Stimulated activated naive CD8-positive, alpha-beta T cell treated with anti-CD3 and anti-CD28 coated beads, Interleukin-15, Interleukin-2, amounts not matched to agents 100 ng/mL and 50 ng/mL, for 24 hours (primary cell): ENCODE measurements around the gene ARHGAP12.

Experiments
- H3K27ac Mint-ChIP-seq: one replicate; pipeline ENCODE4 v1.8.0; 2021; ENCODE audit warnings: mild to moderate bottlenecking, mixed read lengths
- H3K27me3 Mint-ChIP-seq: one replicate; pipeline ENCODE4 v1.8.0; 2021; ENCODE audit warnings: mixed read lengths
- H3K36me3 Mint-ChIP-seq: one replicate; pipeline ENCODE4 v1.8.0; 2021; ENCODE audit warnings: low read depth, mixed read lengths
- H3K4me1 Mint-ChIP-seq: one replicate; pipeline ENCODE4 v1.8.0; 2021; ENCODE audit warnings: low read depth, mixed read lengths
- H3K4me3 Mint-ChIP-seq: one replicate; pipeline ENCODE4 v1.8.0; 2021; ENCODE audit warnings: mild to moderate bottlenecking, mixed read lengths
- H3K9me3 Mint-ChIP-seq: one replicate; pipeline ENCODE4 v1.8.0; 2021; ENCODE audit warnings: mixed read lengths

The ARHGAP12 gene

DNA sequence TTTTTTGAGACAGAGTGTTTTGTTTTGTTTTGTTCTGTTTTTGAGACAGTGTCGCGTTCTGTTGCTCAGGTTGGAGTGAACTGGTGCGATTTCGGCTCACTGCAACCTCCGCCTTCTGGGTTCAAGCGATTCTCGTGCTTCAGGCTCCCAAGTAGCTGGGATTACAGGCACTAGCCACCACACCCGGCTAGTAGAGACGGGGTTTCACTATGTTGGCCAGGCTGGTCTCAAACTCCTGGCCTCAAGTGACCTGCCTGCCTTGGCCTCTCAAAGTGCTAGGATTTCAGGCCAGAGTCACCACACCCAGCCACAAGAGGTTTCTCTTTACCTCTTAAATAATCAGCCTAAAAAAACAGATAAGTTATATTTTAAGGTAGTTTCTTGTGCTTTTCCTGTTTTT, 8.7 kb upstream of the ARHGAP12 start:
- H3K4me3 Mint-ChIP-seq, result no peak overlapping the region
- H3K4me1 Mint-ChIP-seq, result peaks cover 12% of the 10 kb centered on the region
- H3K27ac Mint-ChIP-seq, result no peak overlapping the region
- H3K9me3 Mint-ChIP-seq, result no peaks in the 10 kb centered on the region
- no peaks in the 10 kb centered on the region for H3K36me3 Mint-ChIP-seq
- H3K27me3 Mint-ChIP-seq, result no peaks in the 10 kb centered on the region

- H3K9me3 Mint-ChIP-seq, result no peaks in the 10 kb centered on the region
- H3K27me3 Mint-ChIP-seq, result no peaks in the 10 kb centered on the region
- H3K36me3 Mint-ChIP-seq, result no peaks in the 10 kb centered on the region
- peaks cover 12% of the 10 kb centered on the region for H3K4me1 Mint-ChIP-seq
- no peak overlapping the region for H3K27ac Mint-ChIP-seq
- H3K4me3 Mint-ChIP-seq, result no peak overlapping the region
Observed at GRCh38 chr10:31936933-31937332, 8.3 kb upstream of the ARHGAP12 start.

DNA sequence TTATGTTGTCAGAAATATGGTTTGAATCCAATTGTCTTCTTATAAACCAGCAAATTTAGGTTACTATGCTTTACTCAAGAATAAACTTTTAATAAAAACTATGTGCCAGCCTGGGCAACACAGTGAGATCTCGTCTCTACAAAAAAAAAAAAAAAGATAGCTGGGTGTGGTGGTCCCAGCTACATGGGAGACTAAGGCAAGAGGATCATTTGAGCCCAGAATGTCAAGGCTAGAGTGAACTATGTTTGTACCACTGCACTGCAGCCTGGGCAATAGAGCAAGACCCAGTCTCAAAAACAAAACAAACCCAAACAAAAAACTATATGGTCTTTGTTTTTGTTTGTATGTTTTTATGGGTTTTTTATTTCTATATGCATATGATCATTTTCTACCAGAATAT, 7.5 kb upstream of the ARHGAP12 start:
- Mint-ChIP-seq H3K27ac (no peak overlapping the region), H3K9me3 (no peaks in the 10 kb centered on the region), H3K4me3 (no peak overlapping the region), H3K36me3 (no peaks in the 10 kb centered on the region), H3K27me3 (no peaks in the 10 kb centered on the region), H3K4me1 (peaks cover 8% of the 10 kb centered on the region)

GRCh38 chr10:31935678-31936077, 7.0 kb upstream of the ARHGAP12 start:
- no peak overlapping the region for H3K27ac Mint-ChIP-seq

DNA sequence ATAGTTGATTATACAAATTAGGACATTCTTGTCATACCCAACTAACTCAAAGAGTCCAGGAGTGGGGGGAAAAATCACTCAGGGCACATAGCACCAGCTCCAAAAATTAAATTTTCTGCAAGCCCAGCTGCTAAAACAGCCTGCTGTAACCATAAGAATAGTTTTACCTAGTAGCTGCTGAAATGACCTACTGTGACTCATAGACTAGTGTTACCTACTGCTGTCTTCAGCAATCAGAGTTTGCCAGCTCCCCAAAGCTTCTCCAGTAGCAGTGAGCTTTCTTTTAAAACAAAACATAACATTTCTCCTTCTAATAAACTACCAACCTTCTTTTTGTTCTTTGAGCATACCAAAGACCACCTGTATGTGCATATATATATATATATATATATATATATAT, 4.2 kb upstream of the ARHGAP12 start:
- H3K27ac Mint-ChIP-seq, result no peak overlapping the region
- H3K4me1 Mint-ChIP-seq, result peaks cover 16% of the 10 kb centered on the region
- H3K9me3 Mint-ChIP-seq, result no peaks in the 10 kb centered on the region
- H3K36me3 Mint-ChIP-seq, result no peaks in the 10 kb centered on the region
- no peaks in the 10 kb centered on the region for H3K27me3 Mint-ChIP-seq
- H3K4me3 Mint-ChIP-seq, result no peak overlapping the region

More at GRCh38 chr10:31935678-31936077, 7.0 kb upstream of the ARHGAP12 start:
- no peak overlapping the region for H3K4me3 Mint-ChIP-seq
- no peaks in the 10 kb centered on the region for H3K27me3 Mint-ChIP-seq
- H3K4me1 Mint-ChIP-seq, result peaks cover 6% of the 10 kb centered on the region
- H3K9me3 Mint-ChIP-seq, result no peaks in the 10 kb centered on the region
- no peaks in the 10 kb centered on the region for H3K36me3 Mint-ChIP-seq

GRCh38 chr10:31930856-31931255, 2.2 kb upstream of the ARHGAP12 start:
- Mint-ChIP-seq H3K27me3 (no peaks in the 10 kb centered on the region), H3K4me3 (no peak overlapping the region), H3K27ac (no peak overlapping the region), H3K36me3 (no peaks in the 10 kb centered on the region), H3K9me3 (no peaks in the 10 kb centered on the region), H3K4me1 (peaks cover 35% of the 10 kb centered on the region)

DNA sequence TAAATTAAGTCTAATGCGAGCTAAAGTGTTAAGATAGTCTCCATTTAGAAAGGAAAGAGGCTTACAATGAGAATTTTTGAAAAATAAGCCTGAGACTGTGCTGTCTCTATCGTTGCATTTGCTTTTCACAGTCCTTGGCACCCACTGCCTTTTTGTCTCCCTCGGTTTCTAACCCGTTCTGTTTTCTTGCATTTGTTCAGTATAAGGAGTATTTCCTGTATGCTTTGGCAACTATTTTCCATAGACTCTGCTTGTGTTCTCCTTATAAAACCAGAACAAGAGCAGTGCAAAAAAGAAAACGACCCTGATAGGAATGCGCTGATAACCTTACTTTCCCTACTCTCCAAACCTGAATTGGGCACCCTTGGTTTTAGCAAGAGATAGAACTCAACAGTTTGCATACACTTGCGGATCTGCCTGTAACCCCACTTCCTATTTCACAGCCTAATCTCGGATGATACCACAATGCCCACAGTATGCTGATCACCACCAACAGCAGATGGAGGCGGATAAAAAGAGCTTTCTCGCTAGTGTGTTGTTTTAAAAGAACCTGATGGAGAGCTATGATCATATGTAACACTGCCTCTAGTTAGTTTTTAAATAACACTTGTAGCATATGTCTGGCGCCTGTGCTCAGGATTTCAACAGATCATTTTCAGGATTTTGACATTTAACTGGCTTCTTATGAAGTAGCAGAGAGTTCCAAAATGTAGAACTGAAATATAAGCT, 1.6 kb upstream of the ARHGAP12 start:
- Mint-ChIP-seq H3K9me3 (no peaks in the 10 kb centered on the region), H3K4me1 (peaks cover 40% of the 10 kb centered on the region), H3K36me3 (no peaks in the 10 kb centered on the region), H3K27ac (peak overlapping the region; percentile 71), H3K27me3 (no peaks in the 10 kb centered on the region), H3K4me3 (peak overlapping the region; percentile 89)

DNA sequence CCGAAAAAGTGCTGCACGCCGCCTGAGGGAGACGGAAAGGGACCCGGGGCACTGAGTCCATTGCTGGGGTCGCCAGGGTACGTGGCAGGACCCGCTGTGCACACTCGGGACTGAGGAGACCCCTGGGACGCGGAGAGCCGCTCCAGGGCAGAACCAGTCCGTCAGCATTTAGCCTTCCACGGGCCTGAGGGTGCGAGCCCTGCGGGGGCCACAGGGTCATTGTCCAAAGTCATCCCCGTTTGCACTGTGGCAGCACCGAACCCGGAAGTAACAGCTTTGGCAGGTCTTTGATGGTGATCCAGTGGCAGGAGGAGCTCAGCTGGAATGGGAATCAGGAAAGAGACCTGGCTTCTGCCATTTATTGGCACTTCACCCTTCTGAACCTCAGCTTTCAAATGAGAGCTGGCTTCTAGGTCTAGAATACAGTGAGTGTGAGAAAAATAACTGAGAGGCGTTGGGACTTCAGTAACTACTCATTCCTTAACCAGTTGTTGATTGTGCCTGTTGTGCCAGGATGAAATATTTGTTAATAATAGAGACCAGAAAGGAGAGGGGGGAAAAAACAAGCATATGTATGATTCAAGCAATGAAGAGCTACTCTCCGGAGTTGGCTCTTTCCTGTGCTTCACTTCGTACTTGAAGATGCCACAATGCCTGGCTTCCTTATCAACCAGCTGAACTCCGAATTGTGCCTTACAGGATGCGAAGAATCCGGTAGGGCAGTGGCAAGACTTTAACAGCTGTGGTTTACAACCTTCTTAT, 811 bp upstream of the ARHGAP12 start:
- Mint-ChIP-seq H3K4me3 (peak overlapping the region; percentile 89), H3K27me3 (no peaks in the 10 kb centered on the region), H3K27ac (peak overlapping the region; percentile 71), H3K36me3 (no peaks in the 10 kb centered on the region), H3K4me1 (peaks cover 48% of the 10 kb centered on the region), H3K9me3 (no peaks in the 10 kb centered on the region)

DNA sequence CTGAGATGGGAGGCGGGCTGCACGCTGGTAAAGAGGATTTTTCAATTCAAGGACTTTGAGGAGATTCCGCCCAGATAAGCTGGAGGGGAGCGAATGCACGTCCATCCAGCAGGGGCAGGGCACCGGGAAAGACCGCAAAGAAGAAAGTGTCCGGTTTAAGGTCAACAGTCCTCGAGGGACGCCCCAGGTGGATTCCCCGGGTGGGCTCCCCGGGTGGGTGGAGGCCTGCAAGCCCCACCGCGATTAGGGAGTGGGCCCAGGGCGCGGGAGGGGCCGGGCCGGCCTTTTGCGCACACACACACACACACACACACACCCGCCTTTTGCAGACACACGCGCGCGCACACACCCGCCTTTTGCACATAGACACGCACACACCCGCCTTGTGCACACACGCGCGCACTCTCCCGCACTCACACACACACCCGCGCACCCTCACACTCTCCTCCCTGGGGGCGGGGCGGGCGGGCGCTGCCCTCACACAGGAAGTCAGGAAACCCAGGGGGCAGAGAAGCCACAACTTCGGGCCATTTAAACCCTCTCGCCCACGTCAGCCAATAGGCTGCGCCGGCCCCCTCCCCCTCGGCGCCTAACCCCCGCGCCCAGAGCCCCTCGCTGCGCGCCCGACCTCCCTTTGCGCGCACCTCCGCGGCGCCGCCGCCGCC, 615 bp downstream of the ARHGAP12 start:
- no peaks in the 10 kb centered on the region for H3K9me3 Mint-ChIP-seq
- peaks cover 62% of the 10 kb centered on the region for H3K4me1 Mint-ChIP-seq
- no peaks in the 10 kb centered on the region for H3K36me3 Mint-ChIP-seq
- peak overlapping the region; percentile 82 for H3K27ac Mint-ChIP-seq
- H3K4me3 Mint-ChIP-seq, result peak overlapping the region; percentile 89
- no peaks in the 10 kb centered on the region for H3K27me3 Mint-ChIP-seq

GRCh38 chr10:31927565-31927883, 1.1 kb downstream of the ARHGAP12 start:
- Mint-ChIP-seq H3K27me3 (no peaks in the 10 kb centered on the region), H3K4me1 (peaks cover 65% of the 10 kb centered on the region), H3K4me3 (peak overlapping the region; percentile 89), H3K27ac (peak overlapping the region; percentile 82), H3K36me3 (no peaks in the 10 kb centered on the region), H3K9me3 (no peaks in the 10 kb centered on the region)

- H3K4me3 Mint-ChIP-seq, result peak overlapping the region; percentile 89
- no peaks in the 10 kb centered on the region for H3K9me3 Mint-ChIP-seq
- peak overlapping the region; percentile 29 for H3K27ac Mint-ChIP-seq
- H3K36me3 Mint-ChIP-seq, result no peaks in the 10 kb centered on the region
- no peaks in the 10 kb centered on the region for H3K27me3 Mint-ChIP-seq
- peaks cover 70% of the 10 kb centered on the region for H3K4me1 Mint-ChIP-seq
Observed at GRCh38 chr10:31926765-31927564, 1.7 kb downstream of the ARHGAP12 start.

- Mint-ChIP-seq H3K9me3 (no peaks in the 10 kb centered on the region), H3K36me3 (no peaks in the 10 kb centered on the region), H3K4me3 (peak overlapping the region; percentile 2), H3K27ac (no peak overlapping the region), H3K27me3 (no peaks in the 10 kb centered on the region), H3K4me1 (peaks cover 78% of the 10 kb centered on the region)
Observed at GRCh38 chr10:31926160-31926559, 2.5 kb downstream of the ARHGAP12 start.

- no peaks in the 10 kb centered on the region for H3K27me3 Mint-ChIP-seq
- no peak overlapping the region for H3K27ac Mint-ChIP-seq
- H3K4me1 Mint-ChIP-seq, result peaks cover 80% of the 10 kb centered on the region
- H3K9me3 Mint-ChIP-seq, result no peaks in the 10 kb centered on the region
- no peak overlapping the region for H3K4me3 Mint-ChIP-seq
- no peaks in the 10 kb centered on the region for H3K36me3 Mint-ChIP-seq
Observed at GRCh38 chr10:31924833-31925232, 3.8 kb downstream of the ARHGAP12 start.

DNA sequence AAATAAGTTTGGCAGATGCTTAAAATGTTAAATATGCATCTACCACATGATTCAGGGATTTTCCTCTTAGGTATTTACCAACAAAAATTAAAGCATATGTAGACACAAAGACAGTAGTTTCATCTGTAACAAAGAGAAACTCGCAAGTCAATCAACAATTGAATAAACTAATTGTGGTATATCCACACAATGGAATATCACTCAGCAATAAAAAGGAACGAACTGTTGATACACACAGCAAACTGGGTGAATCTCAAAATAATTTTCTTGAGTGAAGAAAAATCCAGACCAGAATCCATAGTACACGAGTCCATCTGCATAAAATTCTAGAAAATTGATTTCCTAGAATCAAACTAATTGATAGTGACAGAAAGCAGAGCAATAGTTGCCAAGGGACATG, 5.2 kb downstream of the ARHGAP12 start:
- Mint-ChIP-seq H3K9me3 (no peaks in the 10 kb centered on the region), H3K27ac (no peak overlapping the region), H3K27me3 (no peaks in the 10 kb centered on the region), H3K4me1 (peaks cover 84% of the 10 kb centered on the region), H3K4me3 (no peak overlapping the region), H3K36me3 (no peaks in the 10 kb centered on the region)

- peak overlapping the region; percentile 34 for H3K27ac Mint-ChIP-seq
Observed at GRCh38 chr10:31921031-31921430, 7.6 kb downstream of the ARHGAP12 start.

More at GRCh38 chr10:31921031-31921430, 7.6 kb downstream of the ARHGAP12 start:
- peaks cover 69% of the 10 kb centered on the region for H3K4me1 Mint-ChIP-seq
- H3K27me3 Mint-ChIP-seq, result no peaks in the 10 kb centered on the region
- no peaks in the 10 kb centered on the region for H3K9me3 Mint-ChIP-seq
- H3K36me3 Mint-ChIP-seq, result no peaks in the 10 kb centered on the region
- peak overlapping the region; percentile 69 for H3K4me3 Mint-ChIP-seq
